Measurements from ENCODE around the gene ESPNL.
A peak's percentile ranks its signal among the peaks of the same experiment; 100 is the strongest.
"Not testable (repeated sequence)": the region's sequence is repeated elsewhere in the genome, so short reads cannot be mapped to it uniquely, and the experiment has no call there.

Gene ESPNL, protein sequence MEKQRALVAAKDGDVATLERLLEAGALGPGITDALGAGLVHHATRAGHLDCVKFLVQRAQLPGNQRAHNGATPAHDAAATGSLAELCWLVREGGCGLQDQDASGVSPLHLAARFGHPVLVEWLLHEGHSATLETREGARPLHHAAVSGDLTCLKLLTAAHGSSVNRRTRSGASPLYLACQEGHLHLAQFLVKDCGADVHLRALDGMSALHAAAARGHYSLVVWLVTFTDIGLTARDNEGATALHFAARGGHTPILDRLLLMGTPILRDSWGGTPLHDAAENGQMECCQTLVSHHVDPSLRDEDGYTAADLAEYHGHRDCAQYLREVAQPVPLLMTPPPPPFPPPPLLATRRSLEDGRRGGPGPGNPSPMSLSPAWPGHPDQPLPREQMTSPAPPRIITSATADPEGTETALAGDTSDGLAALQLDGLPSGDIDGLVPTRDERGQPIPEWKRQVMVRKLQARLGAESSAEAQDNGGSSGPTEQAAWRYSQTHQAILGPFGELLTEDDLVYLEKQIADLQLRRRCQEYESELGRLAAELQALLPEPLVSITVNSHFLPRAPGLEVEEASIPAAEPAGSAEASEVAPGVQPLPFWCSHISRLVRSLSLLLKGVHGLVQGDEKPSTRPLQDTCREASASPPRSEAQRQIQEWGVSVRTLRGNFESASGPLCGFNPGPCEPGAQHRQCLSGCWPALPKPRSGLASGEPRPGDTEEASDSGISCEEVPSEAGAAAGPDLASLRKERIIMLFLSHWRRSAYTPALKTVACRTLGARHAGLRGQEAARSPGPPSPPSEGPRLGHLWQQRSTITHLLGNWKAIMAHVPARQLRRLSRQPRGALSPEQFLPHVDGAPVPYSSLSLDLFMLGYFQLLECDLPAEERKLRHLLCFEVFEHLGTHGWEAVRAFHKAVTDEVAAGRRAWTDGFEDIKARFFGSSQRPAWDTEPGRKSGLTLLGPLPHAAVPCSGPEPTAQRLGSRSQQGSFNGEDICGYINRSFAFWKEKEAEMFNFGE

GRCh38 chr2:238100049-238100820 is at the start of gene ESPNL:
TSS of gene ESPNL (plus strand) at chr2:238100340. CDS start at chr2:238100420, 80 bp downstream.
- in situ Hi-C loops (cut with HindIII; ENCODE audit: low pct_unique_long_range_greater_than_20kb, low sequenced_read_pairs) = no loop called here
- no peak for TF ChIP-seq JUND (IDR thresholded peaks at IDR 0.05; ENCODE audit: low read depth)
- no peak for DNase-seq (ENCODE audit: low read depth in 1 of 2, low spot score in 1 of 2)

DNA sequence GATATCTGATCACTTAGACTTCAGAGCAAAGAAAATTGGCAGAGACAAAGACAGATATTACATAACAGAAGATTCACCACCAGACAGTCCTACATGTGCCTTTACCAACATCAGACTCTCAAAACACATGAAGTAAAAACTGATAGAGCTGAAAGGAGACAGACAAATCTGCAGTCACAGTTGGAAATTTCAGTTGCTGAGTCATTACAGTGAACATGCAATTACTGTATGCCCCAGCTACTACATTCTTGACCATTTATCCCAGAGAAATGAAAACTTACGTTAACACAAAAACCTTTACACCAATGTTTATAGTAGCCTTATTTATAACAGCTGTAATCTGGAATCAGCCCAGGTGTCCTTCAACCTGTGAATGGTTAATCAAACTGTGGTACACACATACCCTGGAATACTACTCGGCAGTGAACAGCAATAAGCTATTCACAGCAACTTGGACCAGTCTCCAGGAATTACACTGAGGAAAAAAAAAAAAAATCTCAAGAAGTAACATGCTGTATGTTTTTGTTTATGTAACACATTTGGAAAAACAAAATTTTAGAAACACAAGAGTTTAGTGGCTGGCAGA is 46.9 kb upstream of the ESPNL start:
- in situ Hi-C loops (cut with HindIII; ENCODE audit: low pct_unique_long_range_greater_than_20kb, low sequenced_read_pairs) = no loop called here
- DNase-seq (ENCODE audit: low read depth in 1 of 2, low spot score in 1 of 2) = no peak
- TF ChIP-seq JUND (IDR thresholded peaks at IDR 0.05; ENCODE audit: low read depth) = no peak

GRCh38 chr2:238055841-238056240 is 44.3 kb upstream of the ESPNL start:
- TF ChIP-seq JUND (IDR thresholded peaks at IDR 0.05; ENCODE audit: low read depth) = no peak
- in situ Hi-C loops (cut with HindIII; ENCODE audit: low pct_unique_long_range_greater_than_20kb, low sequenced_read_pairs) = no loop called here
- DNase-seq (ENCODE audit: low read depth in 1 of 2, low spot score in 1 of 2) = no peak

DNA sequence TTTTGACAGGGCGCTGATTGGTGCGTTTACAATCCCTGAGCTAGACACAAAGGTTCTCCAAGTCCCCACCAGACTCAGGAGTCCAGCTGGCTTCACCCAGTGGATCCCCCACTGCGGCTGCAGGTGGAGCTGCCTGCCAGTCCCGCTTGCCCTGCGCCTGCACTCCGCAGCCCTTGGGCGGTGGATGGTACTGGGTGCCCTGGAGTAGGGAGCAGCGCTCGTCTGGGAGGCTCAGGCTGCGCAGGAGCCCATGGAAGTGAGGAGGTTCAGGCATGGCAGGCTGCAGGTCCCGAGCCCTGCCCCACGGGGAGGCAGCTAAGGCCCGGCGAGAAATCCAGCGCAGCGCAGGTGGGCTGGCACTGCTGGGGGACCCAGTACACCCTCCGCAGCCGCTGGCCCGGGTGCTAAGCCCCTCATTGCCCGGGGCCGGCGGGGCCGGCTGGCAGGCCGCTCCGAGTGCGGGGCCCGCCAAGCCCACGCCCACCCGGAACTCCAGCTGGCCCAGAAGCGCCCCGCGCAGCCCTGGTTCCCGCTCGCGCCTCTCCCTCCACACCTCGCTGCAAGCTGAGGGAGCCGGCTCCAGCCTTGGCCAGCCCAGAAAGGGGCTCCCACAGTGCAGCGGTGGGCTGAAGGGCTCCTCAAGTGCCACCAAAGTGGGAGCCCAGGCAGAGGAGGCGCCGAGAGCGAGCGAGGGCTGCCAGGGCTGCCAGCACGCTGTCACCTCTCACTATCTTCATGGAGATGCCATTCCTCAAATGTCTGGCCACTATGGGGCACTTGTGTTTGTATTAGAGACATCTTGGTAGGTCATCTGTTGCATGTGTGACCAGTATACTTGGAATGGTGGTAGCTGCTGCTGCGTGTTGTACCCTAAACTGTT is 42.2 kb upstream of the ESPNL start:
- DNase-seq (ENCODE audit: low read depth in 1 of 2, low spot score in 1 of 2); in situ Hi-C loops (cut with HindIII; ENCODE audit: low pct_unique_long_range_greater_than_20kb, low sequenced_read_pairs): not testable (repeated sequence)

GRCh38 chr2:238059505-238059904 is 40.6 kb upstream of the ESPNL start:
- no peak for TF ChIP-seq JUND (IDR thresholded peaks at IDR 0.05; ENCODE audit: low read depth)
- DNase-seq (ENCODE audit: low read depth in 1 of 2, low spot score in 1 of 2) = no peak
- in situ Hi-C loops (cut with HindIII; ENCODE audit: low pct_unique_long_range_greater_than_20kb, low sequenced_read_pairs) = no loop called here

DNA sequence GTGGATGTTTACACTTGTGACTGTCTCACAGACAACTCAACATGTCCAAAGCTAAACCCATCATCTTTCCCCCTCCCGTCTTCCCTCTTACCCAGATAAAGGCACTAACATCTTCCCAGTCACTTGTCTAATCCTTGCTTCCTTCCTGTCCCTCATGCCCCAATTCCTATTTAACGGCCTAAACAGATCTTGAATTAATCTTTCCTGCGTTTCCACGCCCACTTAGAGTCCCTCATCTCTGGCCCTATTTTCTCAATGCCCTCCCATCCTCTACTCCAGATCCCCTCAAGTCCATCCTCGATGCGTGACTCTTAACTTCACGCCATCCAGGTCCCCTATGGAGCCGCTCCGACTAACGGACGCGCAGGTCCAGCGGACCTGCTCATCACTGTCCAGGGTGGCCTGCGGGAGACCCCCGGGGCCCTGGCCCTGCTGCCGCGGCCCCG is 40.0 kb upstream of the ESPNL start:
- peak in 1 of 2 experiments; percentile 4 for DNase-seq (ENCODE audit: low read depth in 1 of 2, low spot score in 1 of 2)
- in situ Hi-C loops (cut with HindIII; ENCODE audit: low pct_unique_long_range_greater_than_20kb, low sequenced_read_pairs) = no loop called here

DNA sequence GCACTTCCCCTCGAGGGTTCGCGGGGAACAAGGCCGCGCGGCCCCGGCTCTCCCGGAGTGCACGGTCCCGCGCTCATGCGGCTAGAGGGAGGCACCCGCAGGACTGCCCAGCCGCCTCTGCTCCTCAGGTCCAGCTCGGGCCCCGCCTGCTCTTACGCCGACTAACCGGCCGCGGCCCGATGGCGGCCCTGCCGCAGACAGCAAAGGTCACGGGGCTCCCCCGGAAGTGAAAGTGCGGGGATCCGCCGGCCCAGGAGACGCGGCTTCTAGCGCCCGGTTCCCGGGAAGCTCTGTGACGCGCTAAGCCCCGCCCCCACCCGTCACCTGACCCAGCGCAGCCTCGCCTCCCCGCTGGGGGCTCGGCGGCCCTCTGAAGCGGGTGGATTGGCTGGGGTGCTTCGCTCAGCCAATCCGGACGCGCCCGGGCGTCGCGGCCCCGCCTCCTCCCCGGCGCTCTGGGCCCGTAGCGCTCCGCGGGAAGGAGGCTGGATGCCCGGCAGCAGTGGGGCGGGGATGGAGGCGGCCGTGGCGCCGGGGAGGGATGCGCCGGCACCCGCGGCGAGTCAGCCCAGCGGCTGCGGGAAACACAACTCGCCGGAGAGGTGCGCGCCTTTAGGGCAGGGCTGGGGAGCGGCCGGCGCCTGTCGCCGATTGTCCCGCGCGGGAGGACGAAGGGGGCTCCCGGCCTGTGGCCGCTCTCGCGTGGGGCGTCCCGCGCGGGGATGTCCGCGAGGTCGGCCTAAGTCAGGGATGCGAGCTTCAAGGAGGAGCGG is 39.4 kb upstream of the ESPNL start, which contains the start of gene SCLY:
TSS of gene SCLY (plus strand) at position 460 of the 773 bp plus-strand sequence. CDS start at position 514, 54 bp downstream.
- TF ChIP-seq JUND (IDR thresholded peaks at IDR 0.05; ENCODE audit: low read depth) = no peak
- in situ Hi-C loops (cut with HindIII; ENCODE audit: low pct_unique_long_range_greater_than_20kb, low sequenced_read_pairs) = no loop called here
- peak; percentile 97 to 98 for DNase-seq (ENCODE audit: low read depth in 1 of 2, low spot score in 1 of 2)

More for the DNA sequence above, 40.0 kb upstream of the ESPNL start:
- TF ChIP-seq JUND (IDR thresholded peaks at IDR 0.05; ENCODE audit: low read depth) = no peak

DNA sequence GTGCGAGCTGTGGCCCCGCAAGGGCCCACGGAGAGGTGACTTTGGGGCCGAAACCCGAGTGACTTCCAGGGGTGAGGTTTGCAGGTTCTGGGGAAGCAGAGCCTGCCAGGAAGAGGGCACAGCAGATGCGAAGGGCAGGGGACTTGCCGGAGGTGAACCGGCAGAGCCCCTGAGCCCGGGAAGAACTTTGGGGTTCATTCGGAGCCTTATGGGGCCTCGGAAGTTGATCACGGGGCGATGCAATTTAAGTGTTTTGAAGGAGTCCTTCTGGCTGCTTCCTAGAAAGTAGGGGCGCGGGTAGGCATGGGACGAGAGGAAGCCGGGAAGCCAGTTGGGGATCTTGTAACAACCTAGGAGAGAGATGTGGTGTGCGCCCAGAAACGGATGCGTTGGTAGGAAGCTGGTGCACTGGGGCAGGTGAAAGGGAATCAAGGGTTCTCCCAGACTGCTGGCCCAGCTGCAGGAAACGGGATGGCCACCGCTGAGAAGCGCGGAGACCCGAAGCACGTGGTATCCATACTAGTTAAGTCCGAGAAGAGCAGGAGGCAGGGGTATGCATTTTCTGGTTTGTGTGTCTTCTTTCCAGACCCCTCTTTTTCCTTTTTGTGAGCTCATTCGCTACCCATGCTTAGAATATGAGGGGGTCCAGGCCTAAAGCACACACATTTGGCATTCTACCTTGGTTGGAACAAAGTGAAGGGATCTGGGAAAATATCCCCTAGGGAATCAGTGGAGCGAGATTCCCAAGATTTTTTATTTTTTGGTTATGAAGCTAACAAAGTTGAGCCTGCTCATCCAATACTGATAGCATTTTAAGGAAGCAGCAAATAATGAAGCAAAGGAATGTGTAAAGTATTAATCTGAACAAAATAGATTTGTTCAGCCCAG is 38.6 kb upstream of the ESPNL start:
- TF ChIP-seq JUND (IDR thresholded peaks at IDR 0.05; ENCODE audit: low read depth) = no peak
- in situ Hi-C loops (cut with HindIII; ENCODE audit: low pct_unique_long_range_greater_than_20kb, low sequenced_read_pairs) = no loop called here
- DNase-seq (ENCODE audit: low read depth in 1 of 2, low spot score in 1 of 2) = peak; percentile 28 to 41

DNA sequence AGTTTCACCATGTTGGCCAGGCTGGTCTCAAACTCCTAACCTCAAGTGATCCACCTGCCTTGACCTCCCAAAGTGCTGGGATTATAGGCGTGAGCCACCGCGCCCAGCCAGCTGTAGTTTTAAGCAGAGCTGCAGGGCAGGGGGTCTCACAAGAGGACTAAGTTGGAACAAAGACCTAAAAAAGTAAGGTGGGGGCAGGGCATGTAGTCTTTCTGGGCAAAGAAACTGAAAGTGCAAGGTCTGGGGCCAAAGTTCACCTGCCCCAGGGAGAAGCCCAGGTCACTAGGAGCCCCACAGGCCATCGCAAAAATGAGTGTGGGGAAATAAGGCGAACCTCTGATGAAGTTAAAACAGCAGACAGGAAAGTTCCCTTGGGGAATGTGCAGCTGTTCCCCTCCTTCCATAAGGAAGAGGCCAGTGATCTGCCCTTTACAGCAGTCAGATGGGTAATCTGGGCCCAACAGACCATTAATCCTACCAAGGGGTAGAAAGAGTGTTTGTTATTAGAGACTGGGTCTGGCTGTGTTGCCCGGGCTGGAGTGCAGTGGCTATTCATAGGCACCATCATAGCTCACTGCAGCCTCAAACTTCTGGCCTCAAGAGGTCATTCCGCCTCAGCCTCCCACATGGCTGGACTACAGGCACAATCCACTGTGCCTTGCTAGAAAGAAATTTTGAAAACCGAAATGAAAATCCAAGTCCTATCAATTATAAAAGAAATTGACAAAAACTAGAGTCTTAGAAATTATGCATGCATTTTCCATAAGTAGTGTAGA is 36.5 kb upstream of the ESPNL start:
- in situ Hi-C loops (cut with HindIII; ENCODE audit: low pct_unique_long_range_greater_than_20kb, low sequenced_read_pairs) = no loop called here
- no peak for TF ChIP-seq JUND (IDR thresholded peaks at IDR 0.05; ENCODE audit: low read depth)
- no peak for DNase-seq (ENCODE audit: low read depth in 1 of 2, low spot score in 1 of 2)
